HCT116 (cell line): ENCODE data around the gene TSPAN15. TPM values are rescaled to one million over a fixed set of nuclear protein-coding genes. Genes with fewer than 3 reads are reported as not detected.

Source experiments
- ATAC-seq: fragments of 200-7000 bp; cut with Tn5 transposase; 2 replicates; pipeline ENCODE4 v1.9.1; 2020; ENCODE audit warnings: mild to moderate bottlenecking, moderate library complexity
- BruUV-seq: library from RNA; stranded (reverse); fragments of 400-500 nt; replicated peaks from 2 replicates; lab custom pipeline; 2021; lab: Mats Ljungman, UMichigan
- CTCF ChIA-PET: fragments of 300-600 bp; sonication (Branson Sonifier 250); formaldehyde crosslinking; loops from one replicate; lab custom pipeline; 2021; ENCODE audit warnings: antibody characterized with exemption; lab: Charles Lee
- POLR2A ChIA-PET: fragments of 300-600, 350-600 bp; sonication (Branson Sonifier 250); formaldehyde crosslinking; loops from one replicate; lab custom pipeline; 2021; ENCODE audit warnings: antibody characterized with exemption; lab: Charles Lee
- RAD21 ChIA-PET, 2 experiments: fragments of 300-600 bp; sonication (Branson Sonifier 250); formaldehyde crosslinking; loops; one replicate each; lab custom pipeline; 2023; ENCODE audit warnings: low total read pairs in 2 of 2; ENCODE audit not compliant: uncharacterized antibody in 2 of 2, unreplicated experiment in 2 of 2, low non-redundant PET in 1 of 2; lab: Charles Lee
- DNase-seq: peaks from one replicate; pipeline ENCODE4 v3.0.0-alpha.2; 2010; ENCODE audit warnings: low read depth, low spot score
- H2AFZ ChIP-seq: fragments of 200-600 bp; shearing (Covaris generic), sonication (generic); 2 replicates; pipeline ENCODE4 v1.6.1; 2017; ENCODE audit warnings: low read depth, mixed run types, mixed read lengths, antibody characterized with exemption, low read length; ENCODE audit not compliant: poor library complexity, severe bottlenecking
- H3K27ac ChIP-seq: 2 replicates; pipeline ENCODE4 v1.5.1; 2012; ENCODE audit warnings: low read depth, low read length
- H3K27me3 ChIP-seq: fragments of 200-600 bp; sonication (generic); 2 replicates; pipeline ENCODE4 v1.6.1; 2016; ENCODE audit warnings: mixed run types, low read length, mixed read lengths; ENCODE audit not compliant: insufficient read depth
- H3K36me3 ChIP-seq, 2 experiments: fragments of 200-500 bp in 1 of 2; fragments of 200-600 bp in 1 of 2; sonication (Bioruptor generic) in 1 of 2; sonication (generic) in 1 of 2; 2 replicates each; pipeline versions ENCODE4 v1.5.1 to v1.6.1; 2014 to 2016; ENCODE audit warnings: low read length in 2 of 2, inconsistent platforms in 1 of 2, mixed read lengths in 1 of 2, mixed run types in 1 of 2; ENCODE audit not compliant: insufficient read depth in 2 of 2, control insufficient read depth in 1 of 2
- H3K4me1 ChIP-seq, 2 experiments: fragments of 200-600 bp in 1 of 2; sonication (generic) in 1 of 2; 2 replicates each; pipeline versions ENCODE4 v1.5.1 to v1.6.1; 2012 to 2017; ENCODE audit warnings: low read length in 2 of 2, inconsistent platforms in 1 of 2, mild to moderate bottlenecking in 1 of 2, mixed read lengths in 1 of 2, mixed run types in 1 of 2, moderate library complexity in 1 of 2; ENCODE audit not compliant: insufficient read depth in 2 of 2, control insufficient read depth in 1 of 2
- H3K4me2 ChIP-seq: fragments of 200-600 bp; sonication (generic); 2 replicates; pipeline ENCODE4 v1.6.1; 2017; ENCODE audit warnings: mixed run types, low read length, mixed read lengths
- H3K4me3 ChIP-seq, 2 experiments: fragments of 200-600 bp in 1 of 2; sonication (generic) in 1 of 2; replicated peaks in 1 of 2; 2 replicates each; pipeline ENCODE4 v1.5.1; 2011 to 2016; ENCODE audit warnings: low read length in 2 of 2, control low read depth in 1 of 2, low read depth in 1 of 2, mild to moderate bottlenecking in 1 of 2, mixed read lengths in 1 of 2, mixed run types in 1 of 2
- H3K79me2 ChIP-seq: fragments of 200-600 bp; sonication (generic); 2 replicates; pipeline ENCODE4 v1.6.1; 2017; ENCODE audit warnings: mild to moderate bottlenecking, mixed run types, low read length, moderate library complexity, mixed read lengths; ENCODE audit not compliant: insufficient read depth
- H3K9ac ChIP-seq: fragments of 200-600 bp; sonication (generic); 2 replicates; pipeline ENCODE4 v1.6.1; 2016; ENCODE audit warnings: low read length, mixed read lengths
- H3K9me2 ChIP-seq: fragments of 200-600 bp; sonication (generic), shearing (Covaris generic); 2 replicates; pipeline ENCODE4 v1.6.1; 2017; ENCODE audit warnings: mixed run types, mild to moderate bottlenecking, moderate library complexity; ENCODE audit not compliant: insufficient read depth
- H3K9me3 ChIP-seq, 2 experiments: fragments of 200-500 bp in 1 of 2; fragments of 200-600 bp in 1 of 2; sonication (Bioruptor generic) in 1 of 2; sonication (generic) in 1 of 2; 2 replicates each; pipeline ENCODE4 v1.6.1; 2014 to 2017; ENCODE audit warnings: low read length in 2 of 2, mixed read lengths in 2 of 2, inconsistent platforms in 1 of 2, low read depth in 1 of 2, mild to moderate bottlenecking in 1 of 2, mixed run types in 1 of 2, moderate library complexity in 1 of 2; ENCODE audit not compliant: control insufficient read depth in 1 of 2, insufficient read depth in 1 of 2
- H4K20me1 ChIP-seq: fragments of 200-600 bp; sonication (generic), shearing (Covaris generic); 2 replicates; pipeline ENCODE4 v1.6.1; 2017; ENCODE audit warnings: mixed run types, mild to moderate bottlenecking, moderate library complexity; ENCODE audit not compliant: insufficient read depth
- CBX3 ChIP-seq: IDR thresholded peaks from 2 replicates; pipeline ENCODE4 v1.6.1; 2012; ENCODE audit warnings: low read depth
- CEBPB ChIP-seq: IDR thresholded peaks from 2 replicates; pipeline ENCODE4 v1.6.1; 2012; ENCODE audit warnings: low read depth
- EGR1 ChIP-seq: IDR thresholded peaks from 2 replicates; pipeline ENCODE4 v1.6.1; 2012; ENCODE audit warnings: low read depth
- ELF1 ChIP-seq: IDR thresholded peaks from 2 replicates; pipeline ENCODE4 v1.6.1; 2012; ENCODE audit warnings: low read depth, borderline replicate concordance
- EZH2 ChIP-seq: fragments of 200-600 bp; sonication (generic); IDR thresholded peaks from 2 replicates; pipeline ENCODE4 v1.6.1; 2017; ENCODE audit warnings: antibody characterized with exemption, mixed run types
- FOSL1 ChIP-seq: IDR thresholded peaks from 2 replicates; pipeline ENCODE4 v1.6.1; 2012; ENCODE audit warnings: low read depth
- POLR2A ChIP-seq: IDR thresholded peaks from 2 replicates; pipeline ENCODE4 v1.7.0; 2011; ENCODE audit warnings: borderline replicate concordance; ENCODE audit not compliant: insufficient read depth, insufficient read length; ENCODE audit errors: extremely low read depth
- POLR2AphosphoS5 ChIP-seq: IDR thresholded peaks from 2 replicates; pipeline ENCODE4 v1.6.1; 2011; ENCODE audit warnings: mild to moderate bottlenecking, low read depth, low read length, moderate library complexity
- RAD21 ChIP-seq: IDR thresholded peaks from 2 replicates; pipeline ENCODE4 v1.6.1; 2012; ENCODE audit warnings: low read depth, mild to moderate bottlenecking
- SIN3A ChIP-seq: IDR thresholded peaks from 2 replicates; pipeline ENCODE4 v1.6.1; 2012; ENCODE audit warnings: low read depth
- SRF ChIP-seq: IDR thresholded peaks from 2 replicates; pipeline ENCODE4 v1.6.1; 2012; ENCODE audit warnings: low read depth
- TCF7L2 ChIP-seq: IDR thresholded peaks from 2 replicates; pipeline ENCODE4 v1.7.0; 2011; ENCODE audit warnings: borderline replicate concordance, inconsistent platforms; ENCODE audit not compliant: insufficient read depth, insufficient read length; ENCODE audit errors: extremely low read depth
- YY1 ChIP-seq: IDR thresholded peaks from 2 replicates; pipeline ENCODE4 v1.6.1; 2011; ENCODE audit warnings: low read length, low read depth, moderate library complexity, mild to moderate bottlenecking; ENCODE audit not compliant: insufficient replicate concordance; ENCODE audit errors: extremely low read depth
- ZFX ChIP-seq: fragments of 450-650 bp; IDR thresholded peaks from 2 replicates; pipeline ENCODE4 v1.6.1; 2017
- intact Hi-C: fragments of 100-400 bp; cut with micrococcal nuclease; formaldehyde crosslinking; loops from 2 replicates; pipeline ENCODE4 v1.10.0; 2022
- total RNA-seq: library from RNA; stranded (reverse); gene quantifications from one replicate; pipeline ENCODE4 v1.2.1, GENCODE V29; 2021; ENCODE audit not compliant: unreplicated experiment
- TF ChIP-seq, protein P1 (sequence below): IDR thresholded peaks from 2 replicates; pipeline ENCODE4 v1.6.1; 2012
- TF ChIP-seq, protein P2 (sequence below): IDR thresholded peaks from 2 replicates; pipeline ENCODE4 v1.6.1; 2012

Gene TSPAN15
- total RNA-seq, 1 experiment from 2014 or later: 16.0 TPM

DNA sequence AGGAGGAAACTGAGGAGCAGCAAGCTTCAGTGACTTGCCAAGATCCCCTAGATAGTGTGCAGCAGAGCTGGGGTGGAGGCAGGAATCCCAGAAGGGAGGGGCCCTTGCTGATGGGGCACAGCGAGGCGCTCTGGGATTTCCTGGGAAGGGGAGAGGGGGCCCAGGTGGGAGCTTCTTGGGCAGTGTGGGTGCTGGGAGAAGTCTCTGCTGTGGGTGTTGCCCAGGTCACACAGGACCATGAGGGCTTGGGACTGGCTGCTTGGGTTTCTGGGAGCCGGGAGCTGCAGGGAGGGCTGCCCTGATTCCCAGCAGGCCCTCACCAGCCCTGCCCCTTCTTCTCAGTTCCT, 55.2 kb downstream of the TSPAN15 start (continued):
- TF ChIP-seq, protein P1, sequence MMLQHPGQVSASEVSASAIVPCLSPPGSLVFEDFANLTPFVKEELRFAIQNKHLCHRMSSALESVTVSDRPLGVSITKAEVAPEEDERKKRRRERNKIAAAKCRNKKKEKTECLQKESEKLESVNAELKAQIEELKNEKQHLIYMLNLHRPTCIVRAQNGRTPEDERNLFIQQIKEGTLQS: no peak
- TF ChIP-seq YY1: no peak
- TF ChIP-seq, protein P2, sequence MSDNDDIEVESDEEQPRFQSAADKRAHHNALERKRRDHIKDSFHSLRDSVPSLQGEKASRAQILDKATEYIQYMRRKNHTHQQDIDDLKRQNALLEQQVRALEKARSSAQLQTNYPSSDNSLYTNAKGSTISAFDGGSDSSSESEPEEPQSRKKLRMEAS: no peak
- no peak for TF ChIP-seq EZH2

DNA sequence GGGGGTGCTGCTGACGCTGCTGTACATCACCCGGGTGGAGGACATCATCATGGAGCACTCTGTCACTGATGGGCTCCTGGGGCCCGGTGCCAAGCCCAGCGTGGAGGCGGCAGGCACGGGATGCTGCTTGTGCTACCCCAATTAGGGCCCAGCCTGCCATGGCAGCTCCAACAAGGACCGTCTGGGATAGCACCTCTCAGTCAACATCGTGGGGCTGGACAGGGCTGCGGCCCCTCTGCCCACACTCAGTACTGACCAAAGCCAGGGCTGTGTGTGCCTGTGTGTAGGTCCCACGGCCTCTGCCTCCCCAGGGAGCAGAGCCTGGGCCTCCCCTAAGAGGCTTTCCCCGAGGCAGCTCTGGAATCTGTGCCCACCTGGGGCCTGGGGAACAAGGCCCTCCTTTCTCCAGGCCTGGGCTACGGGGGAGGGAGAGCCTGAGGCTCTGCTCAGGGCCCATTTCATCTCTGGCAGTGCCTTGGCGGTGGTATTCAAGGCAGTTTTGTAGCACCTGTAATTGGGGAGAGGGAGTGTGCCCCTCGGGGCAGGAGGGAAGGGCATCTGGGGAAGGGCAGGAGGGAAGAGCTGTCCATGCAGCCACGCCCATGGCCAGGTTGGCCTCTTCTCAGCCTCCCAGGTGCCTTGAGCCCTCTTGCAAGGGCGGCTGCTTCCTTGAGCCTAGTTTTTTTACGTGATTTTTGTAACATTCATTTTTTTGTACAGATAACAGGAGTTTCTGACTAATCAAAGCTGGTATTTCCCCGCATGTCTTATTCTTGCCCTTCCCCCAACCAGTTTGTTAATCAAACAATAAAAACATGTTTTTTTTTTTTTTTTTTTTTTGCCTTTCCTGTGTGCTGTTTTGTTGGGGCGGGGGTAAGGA, 55.8 kb downstream of the TSPAN15 start:
- Histone ChIP-seq H3K4me3 (peak overlapping the region in 1 of 2 experiments; percentile 21; a peak in 3 of 4 replicates), H3K79me2 (no peaks in the 10 kb centered on the region), H3K27ac (peak overlapping the region; percentile 41; the same call in 1 of the 2 replicates), H3K36me3 (no peaks in the 10 kb centered on the region; a peak in 1 of 4 replicates), H3K9ac (0 out of 2 replicates have a peak overlapping the region, but pooled peaks have one; percentile 4), H3K27me3 (no peaks in the 10 kb centered on the region), H3K9me2 (no peaks in the 10 kb centered on the region), H3K4me2 (peak overlapping the region; percentile 52), H2AFZ (no peak overlapping the region), H4K20me1 (no peaks in the 10 kb centered on the region), H3K9me3 (no peaks in the 10 kb centered on the region), H3K4me1 (peaks cover 7 to 13% of the 10 kb centered on the region in 2 experiments; a peak in 3 of 4 replicates)
- no TSS peak for BruUV-seq
- no peak for TF ChIP-seq RAD21
- no peak for TF ChIP-seq TCF7L2
- TF ChIP-seq POLR2A: no peak
- no peak for TF ChIP-seq CEBPB
- TF ChIP-seq ELF1: no peak
- TF ChIP-seq CBX3: no peak
- TF ChIP-seq YY1: no peak
- no peak for TF ChIP-seq POLR2AphosphoS5
- no peak for TF ChIP-seq SRF
- no peak for TF ChIP-seq SIN3A
- no peak for TF ChIP-seq ZFX
- no peak for TF ChIP-seq FOSL1
- no peak for TF ChIP-seq EGR1
- ChIA-PET RAD21 (interaction anchor here (0.6 to 0.8 kb wide), 4 partner anchors 56 to 408 kb away, joined by 3 to 9 read pairs (median 3); no protein-coding TSS in a partner anchor), POLR2A (no interaction called here), CTCF (interaction anchor here (0.8 to 4.9 kb wide), 10 partner anchors 9 to 100 kb away, joined by 3 to 46 read pairs (median 5); partner anchors contain the start of gene TSPAN15)
- DNase-seq (no peak), ATAC-seq (no peak)
- intact Hi-C loops: loop anchor here (1.0 to 10.0 kb wide), 4 partner anchors 52 to 270 kb away; partner anchors contain the start of gene TSPAN15
